Endothelial cell of umbilical vein (primary cell): ENCODE data around the gene SAE1. TPM values are rescaled to one million over a fixed set of nuclear protein-coding genes. Genes with fewer than 3 reads are reported as not detected.

Experiments
- BruUV-seq: library from RNA; stranded (reverse); fragments of 400-500 nt; replicated peaks from 2 replicates; lab custom pipeline; 2021; lab: Mats Ljungman, UMichigan
- CTCF ChIA-PET: fragments of 300-600, 350-600 bp; sonication (Branson Sonifier 250); formaldehyde crosslinking; loops from one replicate; lab custom pipeline; 2021; ENCODE audit warnings: antibody characterized with exemption, inconsistent platforms; lab: Charles Lee
- POLR2A ChIA-PET: fragments of 300-600, 350-600 bp; sonication (Branson Sonifier 250); formaldehyde crosslinking; loops from one replicate; lab custom pipeline; 2021; ENCODE audit warnings: antibody characterized with exemption, inconsistent platforms; lab: Charles Lee
- DNase-seq: peaks from one replicate; pipeline ENCODE4 v3.0.0-alpha.2; 2011; ENCODE audit warnings: low read depth, low spot score
- FAIRE-seq: peaks from 2 replicates; lab custom pipeline; 2011; peaks lifted over from hg19 to GRCh38; lab: Jason Lieb, UNC
- H2AFZ ChIP-seq: 2 replicates; pipeline ENCODE4 v1.6.0; 2012; ENCODE audit warnings: low read depth, low read length, control low read depth, inconsistent platforms
- H3K27ac ChIP-seq: 2 replicates; pipeline ENCODE4 v1.5.1; 2011; ENCODE audit warnings: low read depth, mild to moderate bottlenecking, control low read depth, low read length, moderate library complexity; ENCODE audit not compliant: insufficient read depth
- H3K27me3 ChIP-seq, 2 experiments: 2 replicates each; pipeline versions ENCODE4 v1.6.0 to v1.6.1; 2011; ENCODE audit warnings: low read length in 2 of 2, mixed read lengths in 1 of 2; ENCODE audit not compliant: control insufficient read depth in 2 of 2, insufficient read depth in 2 of 2
- H3K36me3 ChIP-seq, 2 experiments: 2 replicates in 1 of 2; 3 replicates in 1 of 2; pipeline ENCODE4 v1.5.1; 2011; ENCODE audit warnings: low read length in 2 of 2, mild to moderate bottlenecking in 1 of 2, moderate library complexity in 1 of 2; ENCODE audit not compliant: control insufficient read depth in 2 of 2, insufficient read depth in 2 of 2; ENCODE audit errors: extremely low read depth in 1 of 2
- H3K4me1 ChIP-seq: 3 replicates; pipeline ENCODE4 v1.5.1; 2011; ENCODE audit warnings: mild to moderate bottlenecking, low read length; ENCODE audit not compliant: control insufficient read depth, insufficient read depth; ENCODE audit errors: extremely low read depth
- H3K4me2 ChIP-seq: 2 replicates; pipeline ENCODE4 v1.6.1; 2011; ENCODE audit warnings: low read length, control low read depth, mixed read lengths; ENCODE audit not compliant: insufficient read depth
- H3K4me3 ChIP-seq, 3 experiments: fragments of 200-600 bp in 1 of 3; sonication (generic), shearing (Covaris generic) in 1 of 3; replicated peaks in 1 of 3; 2 replicates each; pipeline ENCODE4 v1.5.1; 2011 to 2016; ENCODE audit warnings: control low read depth in 3 of 3, low read length in 3 of 3, mild to moderate bottlenecking in 2 of 3, inconsistent platforms in 1 of 3, low read depth in 1 of 3, moderate library complexity in 1 of 3; ENCODE audit not compliant: insufficient read depth in 1 of 3
- H3K79me2 ChIP-seq: 2 replicates; pipeline ENCODE4 v1.6.0; 2012; ENCODE audit warnings: low read length, inconsistent platforms; ENCODE audit not compliant: control insufficient read depth, insufficient read depth
- H3K9ac ChIP-seq: replicated peaks from 2 replicates; pipeline ENCODE3; 2011; ENCODE audit warnings: low read length, control low read depth; ENCODE audit not compliant: insufficient read depth; ENCODE audit errors: extremely low read depth
- H3K9me1 ChIP-seq: replicated peaks from 3 replicates; pipeline ENCODE4 v1.6.0; 2011; ENCODE audit warnings: mild to moderate bottlenecking, low read length; ENCODE audit not compliant: control insufficient read depth, insufficient read depth; ENCODE audit errors: extremely low read depth
- H3K9me3 ChIP-seq: replicated peaks from 2 replicates; pipeline ENCODE4 v1.5.1; 2012; ENCODE audit warnings: low read length, inconsistent platforms; ENCODE audit not compliant: control insufficient read depth, insufficient read depth
- H4K20me1 ChIP-seq: replicated peaks from 2 replicates; pipeline ENCODE3; 2011; ENCODE audit warnings: mild to moderate bottlenecking, low read length; ENCODE audit not compliant: control insufficient read depth, insufficient read depth; ENCODE audit errors: extremely low read depth
- GATA2 ChIP-seq: IDR thresholded peaks from 2 replicates; pipeline ENCODE4 v1.7.0; 2011; ENCODE audit warnings: low read depth, mild to moderate bottlenecking, moderate library complexity, mixed read lengths, low read length; ENCODE audit not compliant: insufficient read length, insufficient read depth
- JUN ChIP-seq: IDR thresholded peaks from 2 replicates; pipeline ENCODE4 v1.6.1; 2011; ENCODE audit warnings: borderline replicate concordance, low read depth; ENCODE audit not compliant: insufficient read length, insufficient read depth
- MAX ChIP-seq: IDR thresholded peaks from 2 replicates; pipeline ENCODE4 v1.6.1; 2011; ENCODE audit not compliant: insufficient read depth, insufficient read length
- MYC ChIP-seq: IDR thresholded peaks from one replicate; pipeline ENCODE4 v1.6.1; 2011; ENCODE audit warnings: mild to moderate bottlenecking, low read depth, low read length
- POLR2A ChIP-seq: IDR thresholded peaks from 2 replicates; pipeline ENCODE4 v1.6.1; 2012; ENCODE audit warnings: low read depth, mild to moderate bottlenecking, control low read depth, low read length
- POLR2AphosphoS5 ChIP-seq: IDR thresholded peaks from 2 replicates; pipeline ENCODE4 v1.6.1; 2012; ENCODE audit warnings: low read depth, mild to moderate bottlenecking, control low read depth, low read length, moderate library complexity; ENCODE audit not compliant: insufficient read depth
- dilution Hi-C: fragments of 300-500 bp; cut with MboI; formaldehyde crosslinking; loops from one replicate; pipeline ENCODE4 v1.15.0; 2019; ENCODE audit warnings: low sequenced_read_pairs; ENCODE audit not compliant: extremely low pct_ligation_motif_present
- intact Hi-C: fragments of 100-400 bp; cut with micrococcal nuclease; formaldehyde crosslinking; loops from one replicate; pipeline ENCODE4 v1.10.0; 2022
- polyA plus RNA-seq, 4 experiments: library from polyadenylated mRNA; depleted of rRNA in 3 of 4; stranded (reverse) in 3 of 4; unstranded in 1 of 4; fragments of >200 nt; gene quantifications; 2 replicates each; pipeline versions ENCODE4 v1.2.1 to v1.2.3, GENCODE V29; 2011 to 2012; ENCODE audit warnings: missing spikeins in 1 of 4
- total RNA-seq: library from RNA; stranded (reverse); gene quantifications from 2 replicates; pipeline ENCODE4 v1.2.3, GENCODE V29; 2021

Gene SAE1
- total and polyA plus RNA-seq, 2 donors (not counting 3 experiments of a cell fraction or from before 2014, with no cell fraction given): 165 to 219 TPM

GRCh38 chr19:47109541-47110375, 20.9 kb upstream of the SAE1 start:
- intact Hi-C loops: loop anchor here (1.0 to 5.0 kb wide), 3 partner anchors 30 to 247 kb away; partner anchors contain the start of genes ARHGAP35 and TMEM160
- Histone ChIP-seq H3K9ac (peak overlapping the region; percentile 99), H3K27ac (peak overlapping the region; percentile 92), H3K79me2 (peaks cover 71% of the 10 kb centered on the region), H3K36me3 (no peaks in the 10 kb centered on the region), H4K20me1 (no peaks in the 10 kb centered on the region), H3K4me3 (peak overlapping the region; percentile 80 to 94 (median 93)), H2AFZ (no peak overlapping the region), H3K9me1 (no peaks in the 10 kb centered on the region), H3K9me3 (no peaks in the 10 kb centered on the region), H3K4me2 (peak overlapping the region; percentile 93), H3K27me3 (no peaks in the 10 kb centered on the region), H3K4me1 (peaks cover 43% of the 10 kb centered on the region)
- TF ChIP-seq POLR2AphosphoS5: peak; percentile 40
- no peak for TF ChIP-seq JUN
- peak; percentile 96 for TF ChIP-seq MYC
- TF ChIP-seq MAX: peak; percentile 81
- TF ChIP-seq GATA2: no peak
- TF ChIP-seq POLR2A: peak; percentile 54
- ChIA-PET POLR2A (interaction anchor here (0.5 kb wide), 1 partner anchor 22 kb away, joined by 3 read pairs; no protein-coding TSS in a partner anchor), CTCF (interaction anchor here (0.6 to 1.9 kb wide), 5 partner anchors 9 to 396 kb away, joined by 3 to 12 read pairs (median 3); no protein-coding TSS in a partner anchor)
- dilution Hi-C loops: no loop called here
- peak; percentile 94 for FAIRE-seq
- DNase-seq: peak; percentile 89
- no TSS peak for BruUV-seq
